HG02970 (cell line): ENCODE measurements around the gene JAKMIP1.

Experiments used
- ATAC-seq: cut with Tn5 transposase; IDR thresholded peaks from one replicate; pipeline ENCODE4 v1.9.1; 2021; ENCODE audit warnings: mild to moderate bottlenecking, moderate library complexity, moderate number of reproducible peaks; ENCODE audit not compliant: unreplicated experiment, low FRiP score

The JAKMIP1 gene

GRCh38 chr4:6200011-6200921 is at the start of gene JAKMIP1:
Gene JAKMIP1 (minus strand): TSS chr4:6200549. CDS start chr4:6112850, 87,699 bp downstream.
- peak; percentile 62 for ATAC-seq

- ATAC-seq, result no peak
These were observed 48.0 kb upstream of the JAKMIP1 start for GRCh38 chr4:6248394-6248793.

- no peak for ATAC-seq
These were observed 45.9 kb upstream of the JAKMIP1 start for GRCh38 chr4:6246170-6246634.

- ATAC-seq, result no peak
These were observed 45.2 kb upstream of the JAKMIP1 start for GRCh38 chr4:6245246-6246169.

- no peak for ATAC-seq
These were observed 42.1 kb upstream of the JAKMIP1 start for GRCh38 chr4:6242271-6243029.

GRCh38 chr4:6241062-6241845 is 40.9 kb upstream of the JAKMIP1 start:
- ATAC-seq, result no peak

- ATAC-seq, result no peak
These were observed 39.6 kb upstream of the JAKMIP1 start for GRCh38 chr4:6239968-6240367.

- no peak for ATAC-seq
These were observed 39.1 kb upstream of the JAKMIP1 start for GRCh38 chr4:6239486-6239885.

GRCh38 chr4:6236816-6237390 is 36.6 kb upstream of the JAKMIP1 start:
- ATAC-seq, result no peak

- no peak for ATAC-seq
These were observed 35.7 kb upstream of the JAKMIP1 start for GRCh38 chr4:6235901-6236640.

- no peak for ATAC-seq
These were observed 34.7 kb upstream of the JAKMIP1 start for GRCh38 chr4:6235012-6235411.

GRCh38 chr4:6233929-6234328 is 33.6 kb upstream of the JAKMIP1 start:
- ATAC-seq, result no peak

GRCh38 chr4:6232836-6233785 is 32.8 kb upstream of the JAKMIP1 start:
- ATAC-seq, result no peak

- ATAC-seq, result no peak
These were observed 31.4 kb upstream of the JAKMIP1 start for GRCh38 chr4:6231663-6232165.

GRCh38 chr4:6230827-6231662 is 30.7 kb upstream of the JAKMIP1 start:
- ATAC-seq, result no peak

- ATAC-seq, result no peak
These were observed 30.1 kb upstream of the JAKMIP1 start for GRCh38 chr4:6230502-6230785.
